Mucosa of stomach (tissue), 1 donor: ENCODE measurements around the gene FBRSL1.
"Not testable (repeated sequence)": the region's sequence is repeated elsewhere in the genome, so short reads cannot be mapped to it uniquely, and the experiment has no call there.

Source experiments
- H3K27me3 ChIP-seq: one replicate; pipeline ENCODE4 v1.7.0; 2013; ENCODE audit warnings: mild to moderate bottlenecking, low read length; ENCODE audit not compliant: control insufficient read depth, insufficient read depth
- H3K36me3 ChIP-seq: one replicate; pipeline ENCODE4 v1.7.0; 2013; ENCODE audit warnings: low read length; ENCODE audit not compliant: control insufficient read depth, insufficient read depth
- H3K4me1 ChIP-seq: one replicate; pipeline ENCODE4 v1.7.0; 2013; ENCODE audit warnings: mild to moderate bottlenecking, low read length; ENCODE audit not compliant: control insufficient read depth, insufficient read depth
- H3K4me3 ChIP-seq: one replicate; pipeline ENCODE4 v1.7.0; 2013; ENCODE audit warnings: low read length
- H3K9ac ChIP-seq: one replicate; pipeline ENCODE4 v1.7.0; 2013; ENCODE audit warnings: mild to moderate bottlenecking, low read length, moderate library complexity
- H3K9me3 ChIP-seq: one replicate; pipeline ENCODE4 v1.7.0; 2013; ENCODE audit warnings: mild to moderate bottlenecking, low read length, moderate library complexity; ENCODE audit not compliant: control insufficient read depth
- donor health status: Pancreatic carcinoma.

FBRSL1 gene

GRCh38 chr12:132456186-132456943 is 33.6 kb upstream of the FBRSL1 start:
- peaks cover 21% of the 10 kb centered on the region for H3K27me3 ChIP-seq
- no peak overlapping the region for H3K4me3 ChIP-seq
- no peaks in the 10 kb centered on the region for H3K9me3 ChIP-seq
- no peaks in the 10 kb centered on the region for H3K36me3 ChIP-seq
- H3K4me1 ChIP-seq, result no peaks in the 10 kb centered on the region
- H3K9ac ChIP-seq, result no peak overlapping the region

GRCh38 chr12:132456944-132457495 is 32.9 kb upstream of the FBRSL1 start:
- Histone ChIP-seq H3K9me3 (no peaks in the 10 kb centered on the region), H3K27me3 (peaks cover 17% of the 10 kb centered on the region), H3K9ac (no peak overlapping the region), H3K4me1 (no peaks in the 10 kb centered on the region), H3K36me3 (no peaks in the 10 kb centered on the region), H3K4me3 (no peak overlapping the region)

GRCh38 chr12:132458441-132458840 is 31.5 kb upstream of the FBRSL1 start:
- Histone ChIP-seq H3K27me3 (peaks cover 13% of the 10 kb centered on the region), H3K9ac (no peak overlapping the region), H3K4me1 (no peaks in the 10 kb centered on the region), H3K9me3 (no peaks in the 10 kb centered on the region), H3K4me3 (no peak overlapping the region), H3K36me3 (no peaks in the 10 kb centered on the region)

- no peaks in the 10 kb centered on the region for H3K36me3 ChIP-seq
- peaks cover 13% of the 10 kb centered on the region for H3K27me3 ChIP-seq
- no peaks in the 10 kb centered on the region for H3K9me3 ChIP-seq
- no peaks in the 10 kb centered on the region for H3K4me1 ChIP-seq
- H3K4me3 ChIP-seq, result no peak overlapping the region
- H3K9ac ChIP-seq, result no peak overlapping the region
These were observed 30.9 kb upstream of the FBRSL1 start for GRCh38 chr12:132458846-132459641.

- Histone ChIP-seq H3K36me3 (no peaks in the 10 kb centered on the region), H3K4me3 (no peak overlapping the region), H3K9ac (no peak overlapping the region), H3K9me3 (no peaks in the 10 kb centered on the region), H3K27me3 (peaks cover 13% of the 10 kb centered on the region), H3K4me1 (no peaks in the 10 kb centered on the region)
These were observed 29.4 kb upstream of the FBRSL1 start for GRCh38 chr12:132460571-132460970.

GRCh38 chr12:132461526-132461925 is 28.4 kb upstream of the FBRSL1 start:
- Histone ChIP-seq H3K27me3 (peaks cover 14% of the 10 kb centered on the region), H3K4me1 (no peaks in the 10 kb centered on the region), H3K36me3 (no peaks in the 10 kb centered on the region), H3K9ac (no peak overlapping the region), H3K4me3 (no peak overlapping the region), H3K9me3 (no peaks in the 10 kb centered on the region)

- Histone ChIP-seq H3K27me3 (peaks cover 20% of the 10 kb centered on the region), H3K9me3 (no peaks in the 10 kb centered on the region), H3K4me3 (no peak overlapping the region), H3K9ac (no peak overlapping the region), H3K36me3 (no peaks in the 10 kb centered on the region), H3K4me1 (no peaks in the 10 kb centered on the region)
These were observed 27.2 kb upstream of the FBRSL1 start for GRCh38 chr12:132462788-132463187.

GRCh38 chr12:132463284-132463924 is 26.5 kb upstream of the FBRSL1 start:
- peaks cover 20% of the 10 kb centered on the region for H3K27me3 ChIP-seq
- H3K4me1 ChIP-seq, H3K9ac ChIP-seq, H3K4me3 ChIP-seq, H3K36me3 ChIP-seq, H3K9me3 ChIP-seq: not testable (repeated sequence)

- H3K4me1 ChIP-seq, H3K4me3 ChIP-seq, H3K9ac ChIP-seq, H3K9me3 ChIP-seq, H3K36me3 ChIP-seq: not testable (repeated sequence)
- peaks cover 17% of the 10 kb centered on the region for H3K27me3 ChIP-seq
These were observed 25.6 kb upstream of the FBRSL1 start for GRCh38 chr12:132464304-132464703.

- no peak overlapping the region for H3K4me3 ChIP-seq
- peaks cover 14% of the 10 kb centered on the region for H3K27me3 ChIP-seq
- no peaks in the 10 kb centered on the region for H3K4me1 ChIP-seq
These were observed 25.1 kb upstream of the FBRSL1 start for GRCh38 chr12:132464820-132465219.

GRCh38 chr12:132465269-132466190 is 24.4 kb upstream of the FBRSL1 start:
- Histone ChIP-seq H3K9ac (no peak overlapping the region), H3K4me3 (no peak overlapping the region), H3K4me1 (no peaks in the 10 kb centered on the region), H3K36me3 (no peaks in the 10 kb centered on the region), H3K27me3 (peaks cover 14% of the 10 kb centered on the region), H3K9me3 (no peaks in the 10 kb centered on the region)

More at GRCh38 chr12:132464820-132465219, 25.1 kb upstream of the FBRSL1 start:
- H3K9me3 ChIP-seq, result no peaks in the 10 kb centered on the region
- no peaks in the 10 kb centered on the region for H3K36me3 ChIP-seq
- H3K9ac ChIP-seq, result no peak overlapping the region
